ENCODE results near the gene GAREM2.

DNA sequence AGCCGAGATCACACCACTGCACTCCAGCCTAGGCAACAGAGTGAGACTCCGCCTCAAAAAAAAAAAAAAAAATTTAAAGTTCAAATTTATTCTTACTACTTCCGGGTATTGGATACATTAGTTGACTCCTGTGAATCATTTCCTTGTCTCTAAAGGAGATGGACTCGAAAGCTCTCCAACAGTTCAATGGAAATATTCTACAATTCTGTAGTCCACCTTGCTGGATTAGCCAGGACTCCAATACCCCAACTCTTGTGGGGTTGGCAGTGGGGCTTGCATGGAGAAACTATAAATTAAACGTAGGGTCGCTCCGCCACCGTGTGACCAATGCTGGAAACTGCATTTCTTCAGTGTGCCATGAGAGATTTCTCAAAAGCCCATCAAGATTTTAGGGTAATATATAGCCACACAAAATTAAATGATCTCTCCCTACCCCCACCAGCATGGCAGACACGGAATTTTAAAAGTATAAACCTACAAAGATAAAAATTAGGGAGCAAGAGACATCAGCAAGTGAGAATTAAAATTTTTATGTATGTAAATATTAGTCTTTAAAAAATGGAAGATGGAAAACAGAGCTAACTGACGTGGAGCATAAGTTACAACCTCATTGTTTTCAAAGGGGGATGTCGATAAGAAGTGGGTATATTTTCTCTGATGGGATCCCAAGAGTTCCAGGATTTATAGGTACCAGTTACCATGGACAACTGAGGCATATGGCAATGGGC lies 27.8 kb upstream of the GAREM2 start:
- TF ChIP-seq, protein P1, sequence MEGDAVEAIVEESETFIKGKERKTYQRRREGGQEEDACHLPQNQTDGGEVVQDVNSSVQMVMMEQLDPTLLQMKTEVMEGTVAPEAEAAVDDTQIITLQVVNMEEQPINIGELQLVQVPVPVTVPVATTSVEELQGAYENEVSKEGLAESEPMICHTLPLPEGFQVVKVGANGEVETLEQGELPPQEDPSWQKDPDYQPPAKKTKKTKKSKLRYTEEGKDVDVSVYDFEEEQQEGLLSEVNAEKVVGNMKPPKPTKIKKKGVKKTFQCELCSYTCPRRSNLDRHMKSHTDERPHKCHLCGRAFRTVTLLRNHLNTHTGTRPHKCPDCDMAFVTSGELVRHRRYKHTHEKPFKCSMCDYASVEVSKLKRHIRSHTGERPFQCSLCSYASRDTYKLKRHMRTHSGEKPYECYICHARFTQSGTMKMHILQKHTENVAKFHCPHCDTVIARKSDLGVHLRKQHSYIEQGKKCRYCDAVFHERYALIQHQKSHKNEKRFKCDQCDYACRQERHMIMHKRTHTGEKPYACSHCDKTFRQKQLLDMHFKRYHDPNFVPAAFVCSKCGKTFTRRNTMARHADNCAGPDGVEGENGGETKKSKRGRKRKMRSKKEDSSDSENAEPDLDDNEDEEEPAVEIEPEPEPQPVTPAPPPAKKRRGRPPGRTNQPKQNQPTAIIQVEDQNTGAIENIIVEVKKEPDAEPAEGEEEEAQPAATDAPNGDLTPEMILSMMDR (conservative IDR thresholded peaks at IDR 0.05; ENCODE audit: low read depth, low read length): peak; percentile 90
- TF ChIP-seq EZH2 (IDR thresholded peaks at IDR 0.05; ENCODE audit: borderline replicate concordance, low read depth, low read length, poor library complexity, severe bottlenecking): no peak

Measured in A673 (cell line).